ENCODE data around the gene ELAVL1.
A peak's percentile ranks its signal among the peaks of the same experiment; 100 is the strongest.
"Not testable (repeated sequence)": the region's sequence is repeated elsewhere in the genome, so short reads cannot be mapped to it uniquely, and the experiment has no call there.

Gene ELAVL1

DNA sequence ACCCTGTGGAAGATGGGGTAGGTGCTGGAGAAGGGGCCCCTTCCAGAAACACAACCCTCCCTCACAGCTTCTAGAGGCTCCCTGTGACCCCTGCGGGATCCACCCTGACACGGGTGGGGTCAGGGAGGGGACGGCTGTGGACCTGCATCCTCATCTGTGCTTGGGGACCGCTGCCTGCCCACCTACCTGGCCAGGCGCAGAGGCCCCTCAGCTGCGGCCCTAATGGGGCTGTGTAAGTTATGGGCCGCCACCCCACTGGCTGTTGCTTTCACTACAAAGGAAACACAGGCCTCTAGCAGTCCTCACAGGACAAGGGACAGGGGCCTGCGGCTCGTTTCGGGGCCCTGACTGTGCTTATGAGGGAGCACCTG is 72.5 kb downstream of the ELAVL1 start:
- DNase-seq: no peak

DNA sequence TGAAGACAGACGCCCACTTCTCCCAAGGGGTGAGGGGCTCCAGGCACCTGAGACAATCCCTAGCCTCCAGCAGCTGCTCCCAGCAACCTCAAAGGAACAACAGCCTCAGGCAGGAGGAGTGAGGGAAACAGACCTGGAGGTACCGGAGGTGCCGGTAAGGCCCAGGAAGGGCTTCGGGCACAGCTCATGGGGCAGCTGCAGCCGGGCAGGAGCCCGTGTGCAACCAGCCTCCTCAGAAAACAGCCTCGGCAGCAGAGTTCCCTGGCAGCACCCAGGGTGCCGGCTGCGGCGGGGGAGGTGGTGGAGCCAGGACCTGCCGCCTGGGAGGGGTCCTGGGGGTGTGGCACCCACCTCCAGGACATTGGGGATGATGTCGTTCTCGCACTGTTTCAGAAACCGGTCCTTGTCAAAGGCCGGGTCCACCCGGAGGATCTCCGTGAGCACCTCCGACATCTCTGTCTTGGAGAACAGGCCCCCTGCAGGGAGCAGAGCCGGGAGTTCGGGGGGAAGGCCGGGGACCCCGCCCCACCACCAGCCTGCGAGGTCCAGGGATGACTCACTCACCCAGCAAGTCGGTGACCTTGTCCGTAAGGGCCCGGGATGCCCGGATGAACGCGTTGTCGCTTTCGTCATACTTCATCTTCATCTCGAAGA is 73.0 kb downstream of the ELAVL1 start:
- DNase-seq: no peak

DNA sequence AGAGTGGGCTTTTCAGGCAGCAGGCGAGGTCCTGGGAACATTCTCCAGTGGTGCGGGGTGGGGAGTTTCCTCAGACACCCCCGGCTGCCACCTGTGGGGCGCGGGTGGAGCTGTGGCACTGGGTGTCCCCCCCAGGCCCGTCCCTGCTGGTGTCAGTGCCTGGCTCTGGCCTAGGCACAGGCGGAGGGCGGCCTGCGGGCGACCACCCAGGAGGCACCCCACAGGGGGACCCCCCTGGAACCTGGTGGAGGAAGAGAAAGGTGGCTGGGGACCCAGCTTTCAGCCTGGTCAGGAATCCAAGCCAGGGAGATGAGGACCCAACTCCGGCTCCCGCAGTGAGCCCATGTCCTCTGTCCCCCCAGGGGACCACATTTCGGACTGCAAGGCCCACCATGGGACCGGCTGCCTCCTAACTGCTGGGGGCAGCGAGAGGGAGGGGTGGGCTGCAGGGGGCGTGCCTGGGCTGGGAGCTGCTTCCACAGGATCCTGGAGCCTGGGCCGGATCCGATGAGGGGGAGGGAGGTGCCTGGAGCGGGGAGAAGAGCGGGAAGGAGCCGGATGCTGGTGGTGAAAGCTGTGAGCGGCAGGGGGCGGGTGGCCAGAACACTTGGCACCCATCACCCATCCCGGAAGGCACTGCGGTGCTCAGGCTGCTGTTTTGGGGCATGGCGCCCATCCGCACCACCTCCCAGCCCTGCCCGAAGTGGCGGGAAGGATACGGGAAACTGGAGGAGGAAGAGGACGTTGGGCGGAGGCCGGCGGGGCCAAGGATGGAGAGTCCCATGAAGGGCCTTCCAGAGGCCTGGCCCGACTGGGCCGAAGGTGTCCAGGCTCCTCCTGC is 74.0 kb downstream of the ELAVL1 start:
- no peak for DNase-seq

DNA sequence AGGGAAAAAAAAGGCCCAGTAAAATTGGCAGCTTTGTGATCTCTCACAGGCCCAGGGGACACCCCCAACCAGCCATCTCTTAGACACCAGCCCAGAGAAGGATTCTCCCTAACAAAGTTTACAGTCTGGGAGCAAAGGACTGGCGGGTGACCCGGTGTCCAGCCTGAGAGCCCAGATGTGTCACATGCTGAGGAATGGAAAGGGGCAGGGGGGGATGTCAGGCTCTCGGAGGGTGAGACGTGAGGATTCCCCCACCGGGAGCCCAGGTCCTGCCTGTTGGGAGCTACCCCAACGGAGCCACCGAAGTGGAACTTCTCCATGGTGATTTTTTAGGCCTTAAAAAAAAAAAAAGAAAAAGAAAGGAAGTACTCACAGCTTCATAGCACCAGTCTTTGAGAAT is 74.7 kb downstream of the ELAVL1 start:
- DNase-seq: no peak

DNA sequence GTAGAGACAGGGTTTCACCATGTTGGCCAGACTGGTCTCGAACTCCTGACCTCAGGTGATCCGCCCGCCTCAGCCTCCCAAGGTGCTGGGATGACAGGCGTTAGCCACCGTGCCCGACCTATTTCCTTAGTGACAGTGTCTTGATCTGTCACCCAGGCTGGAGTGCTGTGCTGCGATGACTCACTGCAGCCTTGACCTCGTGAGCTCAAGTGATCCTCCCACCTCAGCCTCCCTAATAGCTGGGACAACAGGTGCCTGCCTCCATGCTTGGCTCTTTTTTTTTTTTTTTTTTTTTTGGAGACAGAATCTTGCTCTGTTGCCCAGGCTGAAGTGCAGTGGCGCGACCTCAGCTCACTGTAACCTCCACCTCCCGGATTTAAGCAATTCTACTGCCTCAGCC is 75.4 kb downstream of the ELAVL1 start:
- not testable (repeated sequence) for DNase-seq

DNA sequence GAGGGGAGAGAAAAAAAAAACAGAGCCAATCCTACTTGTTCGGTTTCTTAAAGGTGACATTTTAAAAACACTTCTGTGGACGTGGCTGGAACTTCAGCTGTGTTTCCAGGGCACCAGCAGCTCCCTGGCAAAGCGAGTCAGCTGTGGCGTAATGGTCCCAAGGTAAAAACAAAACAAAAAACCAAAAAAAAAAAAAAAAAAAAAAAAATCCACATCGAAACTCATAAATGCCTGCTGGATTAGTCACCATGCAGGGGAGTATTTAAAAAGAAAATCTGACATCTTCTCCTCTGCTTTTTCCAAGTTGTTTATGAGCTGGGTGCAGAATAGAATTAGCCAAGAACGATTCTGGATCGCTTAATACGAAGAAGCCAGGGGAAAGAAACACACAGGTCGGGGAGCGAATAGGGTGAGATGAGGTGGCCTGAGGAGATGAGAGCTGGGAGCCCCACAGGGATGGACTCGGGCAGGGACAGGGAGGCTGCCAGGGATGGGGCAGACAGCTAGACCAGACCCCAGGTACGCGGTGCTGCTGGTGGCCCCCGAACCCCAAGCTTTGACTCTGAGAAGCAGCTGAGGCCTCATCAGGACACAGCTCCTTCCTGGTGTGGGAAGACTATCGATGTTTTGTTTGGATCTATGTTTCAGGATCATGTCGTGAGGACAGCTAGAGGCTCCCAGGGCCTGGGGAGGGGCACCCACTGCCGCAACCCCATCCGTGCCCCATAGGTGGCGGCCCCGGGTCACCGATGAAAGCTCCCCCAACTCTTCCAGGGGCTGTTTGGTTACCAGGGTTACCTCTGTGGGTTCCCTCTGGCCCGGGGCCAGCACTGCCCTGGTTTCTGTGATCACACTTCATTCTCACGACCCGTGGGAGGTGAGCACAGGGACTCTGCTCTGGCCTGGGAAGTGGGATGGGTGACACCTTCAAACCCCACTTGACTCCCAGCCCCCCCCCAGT is 76.4 kb downstream of the ELAVL1 start:
- DNase-seq: peak; percentile 71

DNA sequence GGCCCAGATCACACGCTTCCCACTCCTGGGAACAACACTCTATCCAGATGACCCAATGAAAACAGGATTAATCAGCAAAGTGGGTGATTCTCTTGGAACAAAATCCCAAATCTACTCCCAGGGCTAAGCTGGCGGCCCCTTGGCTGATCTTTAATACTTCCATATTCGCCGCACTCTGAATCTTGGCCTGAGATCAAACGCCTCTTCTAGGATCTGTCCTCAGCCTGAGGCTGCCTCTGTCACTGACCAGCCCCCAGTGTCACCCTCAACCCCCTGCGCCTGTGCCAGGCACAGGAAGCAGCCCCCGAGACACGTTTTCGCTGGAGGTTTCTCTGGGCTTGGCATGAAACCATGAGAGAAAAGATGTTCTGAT is 77.1 kb downstream of the ELAVL1 start:
- no peak for DNase-seq

DNA sequence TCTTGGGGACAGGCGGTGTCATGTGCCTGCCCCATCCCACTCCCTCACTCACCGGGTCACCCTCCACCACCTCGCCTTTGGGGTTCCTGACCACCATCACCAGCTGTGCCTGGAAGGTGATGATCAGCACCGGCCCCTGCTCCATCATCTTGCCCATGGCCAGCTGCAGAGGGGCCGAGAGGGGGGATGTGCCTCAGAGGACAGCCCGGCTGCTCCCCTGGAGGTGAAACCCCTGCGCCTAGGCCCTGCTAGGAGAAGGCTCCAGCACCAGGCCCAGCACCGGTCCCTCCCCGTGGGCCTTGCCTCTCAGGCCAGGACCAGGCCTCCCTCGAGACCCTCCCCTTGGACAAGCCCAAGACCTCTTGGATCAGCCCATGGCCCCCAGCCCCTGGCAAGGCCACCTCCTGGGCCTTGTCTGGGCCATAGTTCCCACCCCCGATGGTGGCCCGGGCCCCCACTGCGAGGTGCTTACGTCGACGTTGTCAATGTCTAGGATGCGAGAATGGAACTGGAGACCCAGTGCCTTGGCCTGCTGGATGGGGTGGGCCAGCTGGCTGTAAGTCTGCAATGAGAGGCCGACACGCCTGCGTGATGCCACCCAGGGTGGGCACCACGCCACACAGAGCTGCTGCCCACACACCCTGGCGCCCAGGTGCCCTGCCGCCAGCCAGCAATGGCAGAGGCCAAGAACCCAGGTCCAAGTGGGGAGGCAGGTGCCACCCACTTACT is 77.7 kb downstream of the ELAVL1 start:
- DNase-seq: no peak

DNA sequence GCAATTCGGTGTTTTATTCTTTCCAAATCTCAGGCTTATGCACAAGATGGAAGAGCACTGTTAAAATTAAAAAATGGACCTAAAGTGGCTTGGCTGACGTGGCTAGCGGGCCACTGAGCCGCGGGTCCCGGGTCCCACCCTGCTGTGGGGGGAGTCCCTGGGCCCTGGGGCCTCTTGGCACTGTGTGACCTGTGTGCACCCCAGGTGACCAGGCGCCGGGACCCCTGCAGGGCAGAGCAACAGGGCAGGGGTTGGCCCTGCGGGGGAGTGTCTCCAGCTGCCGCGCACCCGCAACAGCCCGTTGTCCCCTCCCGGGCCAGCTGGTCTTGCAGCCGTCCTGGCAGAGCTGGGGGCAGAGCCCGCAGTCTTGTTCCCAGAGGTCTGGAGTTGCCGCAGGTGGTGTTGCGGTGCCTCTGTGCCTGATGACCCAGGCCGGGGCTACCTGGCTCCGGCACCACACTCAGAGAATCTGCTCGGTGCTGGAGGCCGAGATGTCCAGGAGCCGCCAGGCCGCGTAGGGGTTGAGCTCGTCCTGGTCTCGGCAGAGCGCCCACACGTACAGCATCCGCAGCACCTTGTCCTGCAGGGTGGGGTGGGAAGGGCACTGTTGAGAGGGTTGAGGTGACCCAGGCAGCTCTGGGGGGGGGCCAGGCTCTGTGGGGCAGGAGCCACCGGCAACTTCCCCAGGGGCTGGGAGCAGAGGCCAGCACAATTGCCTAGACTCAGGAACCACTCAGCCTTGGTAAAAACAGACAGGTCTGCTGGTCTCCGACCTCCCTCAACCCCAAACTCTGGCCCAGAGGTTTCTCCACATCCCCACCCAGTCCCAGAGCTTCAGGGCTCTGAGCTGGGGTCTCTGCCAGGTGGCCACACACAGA is 78.5 kb downstream of the ELAVL1 start:
- no peak for DNase-seq

DNA sequence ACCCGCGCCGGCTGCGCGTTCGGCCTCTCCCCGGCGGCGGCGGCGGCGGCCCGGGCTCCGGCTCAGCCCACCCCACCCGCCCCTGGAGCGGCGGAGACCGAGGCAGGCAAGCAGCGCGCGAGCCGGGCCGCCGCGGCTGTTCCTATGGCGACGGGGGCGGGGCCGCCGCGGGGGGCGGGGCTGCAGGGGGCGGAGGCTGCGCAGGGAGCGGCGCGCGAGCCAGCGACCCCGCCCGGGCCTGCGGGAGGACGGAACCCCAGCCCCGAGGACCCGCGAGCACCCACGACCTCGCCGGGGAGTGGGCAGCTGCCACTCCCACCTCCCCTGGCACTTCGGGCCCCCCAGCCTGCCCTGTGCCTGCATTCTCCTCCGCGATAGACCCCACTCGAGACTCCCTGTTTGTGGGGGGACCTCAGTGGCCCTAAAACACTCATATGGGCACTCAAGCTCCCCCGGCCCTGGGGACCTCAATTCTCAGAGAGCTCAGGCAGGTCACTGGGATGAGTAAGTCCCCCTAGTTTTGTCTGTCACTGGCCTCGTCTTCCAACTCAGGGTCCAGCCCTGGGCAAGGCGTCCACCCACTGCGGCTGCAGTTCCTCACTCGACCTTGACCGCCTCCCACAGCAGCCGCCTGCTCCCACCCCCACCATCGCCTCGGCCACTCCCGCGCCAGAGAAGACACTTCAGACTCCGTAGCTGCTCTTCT is 79.3 kb downstream of the ELAVL1 start, which contains the start of gene CTXN1:
Gene CTXN1 (minus strand): TSS at position 115 of the 706 bp plus-strand sequence. CDS start 597 bp downstream, outside the sequence.
- peak; percentile 71 for DNase-seq

DNA sequence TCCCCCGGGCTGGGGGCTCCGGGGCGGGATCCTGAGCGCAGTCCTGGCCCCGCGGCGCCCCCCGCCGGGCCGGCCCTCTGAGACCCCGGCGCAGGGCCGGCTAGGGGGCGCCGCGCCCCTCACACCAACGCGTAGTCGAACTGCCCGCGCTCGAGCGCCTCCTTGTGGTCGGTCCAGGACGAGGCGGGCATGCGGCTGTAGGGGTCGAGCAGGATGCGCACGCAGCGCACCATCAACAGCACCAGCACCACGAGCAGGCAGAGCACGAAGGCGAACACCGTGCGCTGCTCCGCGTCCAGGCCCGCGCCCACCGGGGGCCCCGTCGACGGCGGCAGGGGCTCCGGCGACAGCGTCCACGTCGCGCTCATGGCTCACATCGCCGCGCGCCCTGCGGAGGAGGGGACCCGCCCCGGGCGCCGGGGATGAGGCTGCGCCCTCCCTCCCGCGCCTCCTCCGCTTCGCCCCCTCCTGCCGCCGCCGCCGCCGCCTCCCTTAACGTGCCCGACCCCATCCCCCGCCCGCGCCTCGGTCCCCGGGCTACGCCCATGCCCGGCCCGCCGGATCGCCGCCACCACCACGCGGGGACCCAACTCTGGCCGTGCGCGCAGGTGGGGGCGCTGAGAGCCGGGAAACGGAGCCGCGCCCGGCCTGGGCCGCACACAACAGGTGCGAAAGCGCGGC is 80.1 kb downstream of the ELAVL1 start:
- DNase-seq: peak; percentile 79

DNA sequence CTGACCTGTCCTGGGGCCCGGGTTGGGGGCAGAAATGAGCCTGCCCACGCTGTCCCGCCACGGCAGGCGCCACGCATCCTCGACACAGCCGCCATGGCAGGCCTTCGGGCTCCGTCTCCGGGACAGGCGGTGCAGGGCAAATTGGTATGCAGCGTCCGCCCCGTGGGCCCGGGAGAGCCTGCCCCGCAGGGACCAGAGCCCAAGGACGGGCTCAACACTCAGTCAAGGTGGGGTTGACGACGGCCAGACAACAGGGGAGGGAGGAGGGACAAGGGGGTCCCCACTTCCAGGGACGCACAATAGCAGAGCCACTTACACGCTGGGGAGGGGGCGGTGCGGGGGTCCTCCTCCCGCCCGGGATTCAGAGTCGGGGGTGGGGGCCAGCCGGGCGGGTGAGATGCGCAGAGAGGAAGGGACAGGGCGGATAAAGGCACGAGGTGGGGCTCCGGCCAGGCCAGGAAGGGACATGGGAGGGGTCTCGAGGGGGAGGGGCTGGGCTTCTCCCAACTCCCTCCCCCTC is 80.7 kb downstream of the ELAVL1 start:
- no peak for DNase-seq

DNA sequence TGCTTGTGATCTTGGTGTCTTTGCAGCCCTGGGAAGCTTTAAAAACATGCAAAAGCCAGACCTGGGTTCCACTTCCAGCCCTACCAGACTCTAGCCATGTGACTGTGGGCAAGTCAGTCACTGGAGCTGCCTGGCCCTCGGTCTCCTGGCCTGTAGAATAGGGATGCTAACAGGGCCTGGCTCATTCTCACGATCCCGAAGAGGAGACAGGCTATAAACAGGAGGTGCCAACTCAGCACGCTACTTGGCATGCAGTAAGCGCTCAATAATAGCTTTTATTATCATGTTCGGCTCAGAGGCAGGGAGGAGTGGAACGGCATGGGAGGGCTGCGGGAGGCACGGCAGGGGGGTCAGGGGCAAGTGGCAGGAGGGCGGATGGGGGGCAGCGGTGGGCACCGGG is 81.2 kb downstream of the ELAVL1 start:
- no peak for DNase-seq

DNA sequence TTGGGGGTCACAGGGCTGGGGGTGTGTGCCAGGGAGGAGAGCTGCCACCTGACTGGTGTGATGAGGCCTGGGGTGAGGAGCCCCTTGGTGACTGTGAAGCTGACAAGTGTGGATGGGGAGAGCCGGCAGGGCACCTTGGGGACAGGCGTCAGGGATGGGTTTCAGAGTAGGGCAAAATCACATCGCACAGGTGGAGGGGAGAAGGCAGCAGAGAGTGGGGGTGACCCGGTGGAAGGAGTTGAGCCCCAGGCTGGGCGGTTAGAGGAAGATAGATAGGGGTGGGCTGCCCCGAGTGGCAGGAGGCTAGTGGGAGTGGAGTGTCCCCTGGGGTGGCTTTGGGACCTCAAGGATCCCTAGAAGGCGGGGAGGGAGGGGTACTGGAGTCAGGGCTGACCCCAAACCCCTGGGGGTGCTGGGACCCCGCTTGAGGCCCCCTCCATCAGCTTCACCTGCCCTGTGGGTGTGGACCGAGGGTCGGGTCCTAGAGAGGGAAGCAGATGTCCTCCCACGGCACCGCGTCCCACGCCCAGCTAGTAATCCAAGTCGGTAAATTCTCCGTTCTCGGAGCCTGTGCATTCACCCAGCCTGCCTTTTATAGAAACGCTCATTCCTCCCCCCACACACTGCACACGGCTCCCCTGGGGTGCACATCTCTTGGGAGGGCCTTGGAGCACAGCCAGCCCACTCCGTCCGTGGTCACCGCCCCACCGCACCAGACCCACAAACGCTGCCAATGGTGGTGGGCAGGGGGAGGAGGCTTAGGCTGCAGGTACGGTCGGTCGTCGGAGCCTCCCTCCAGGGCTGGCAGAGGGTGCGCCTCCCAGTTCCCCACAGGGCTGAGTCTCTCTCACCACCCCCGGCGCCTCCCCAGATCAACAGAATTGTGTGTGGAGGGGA is 81.9 kb downstream of the ELAVL1 start:
- DNase-seq: no peak

DNA sequence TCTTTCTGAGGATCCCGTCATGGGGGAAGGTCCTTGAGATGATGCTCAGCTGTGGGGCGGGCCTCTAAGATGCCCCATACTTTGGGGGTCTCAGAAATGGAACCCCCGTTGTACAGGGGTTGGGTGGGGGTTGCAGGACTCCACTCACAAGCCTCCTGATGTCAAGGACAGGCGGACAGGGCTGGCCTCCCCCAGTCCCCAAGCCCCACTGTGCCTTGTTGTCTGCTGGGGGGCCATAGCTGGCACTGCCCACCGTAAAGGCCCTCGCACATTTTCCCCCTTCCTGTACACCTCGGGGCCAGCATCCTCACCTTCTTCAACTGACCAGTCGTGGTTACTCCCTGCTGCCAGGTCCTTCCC is 82.6 kb downstream of the ELAVL1 start:
- no peak for DNase-seq

DNA sequence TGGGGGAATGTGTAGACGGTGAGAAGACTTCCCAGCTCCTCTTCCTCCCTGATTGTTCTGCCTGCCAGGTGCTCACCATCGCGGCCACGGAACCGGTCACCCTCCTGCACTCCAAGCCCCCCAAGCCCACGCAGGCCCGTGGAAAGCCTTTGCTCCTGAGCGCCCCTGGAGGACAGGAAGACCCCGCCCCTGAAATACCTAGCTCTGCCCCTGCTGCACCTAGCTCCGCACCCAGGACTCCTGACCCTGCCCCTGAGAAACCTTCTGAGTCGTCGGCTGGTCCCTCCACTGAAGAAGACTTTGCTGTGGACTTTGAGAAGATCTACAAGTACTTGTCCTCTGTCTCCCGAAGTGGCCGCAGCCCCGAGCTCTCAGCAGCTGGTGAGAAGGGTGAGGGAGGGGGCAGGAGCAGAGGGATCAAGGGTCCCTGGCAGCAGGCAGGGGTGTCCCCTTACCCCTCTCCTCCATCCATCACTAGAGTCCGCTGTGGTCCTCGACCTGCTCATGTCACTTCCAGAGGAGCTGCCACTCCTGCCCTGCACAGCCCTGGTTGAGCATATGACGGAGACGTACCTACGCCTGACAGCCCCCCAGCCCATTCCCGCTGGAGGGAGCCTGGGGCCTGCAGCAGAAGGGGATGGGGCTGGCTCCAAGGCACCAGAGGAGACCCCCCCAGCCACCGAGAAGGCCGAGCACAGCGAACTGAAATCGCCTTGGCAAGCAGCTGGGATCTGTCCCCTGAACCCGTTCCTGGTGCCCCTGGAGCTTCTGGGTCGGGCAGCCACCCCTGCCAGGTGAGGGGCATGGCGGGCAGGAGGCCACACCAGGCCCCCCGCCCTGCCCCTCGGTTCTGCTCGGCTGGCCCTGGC is 83.2 kb downstream of the ELAVL1 start:
- no peak for DNase-seq

DNA sequence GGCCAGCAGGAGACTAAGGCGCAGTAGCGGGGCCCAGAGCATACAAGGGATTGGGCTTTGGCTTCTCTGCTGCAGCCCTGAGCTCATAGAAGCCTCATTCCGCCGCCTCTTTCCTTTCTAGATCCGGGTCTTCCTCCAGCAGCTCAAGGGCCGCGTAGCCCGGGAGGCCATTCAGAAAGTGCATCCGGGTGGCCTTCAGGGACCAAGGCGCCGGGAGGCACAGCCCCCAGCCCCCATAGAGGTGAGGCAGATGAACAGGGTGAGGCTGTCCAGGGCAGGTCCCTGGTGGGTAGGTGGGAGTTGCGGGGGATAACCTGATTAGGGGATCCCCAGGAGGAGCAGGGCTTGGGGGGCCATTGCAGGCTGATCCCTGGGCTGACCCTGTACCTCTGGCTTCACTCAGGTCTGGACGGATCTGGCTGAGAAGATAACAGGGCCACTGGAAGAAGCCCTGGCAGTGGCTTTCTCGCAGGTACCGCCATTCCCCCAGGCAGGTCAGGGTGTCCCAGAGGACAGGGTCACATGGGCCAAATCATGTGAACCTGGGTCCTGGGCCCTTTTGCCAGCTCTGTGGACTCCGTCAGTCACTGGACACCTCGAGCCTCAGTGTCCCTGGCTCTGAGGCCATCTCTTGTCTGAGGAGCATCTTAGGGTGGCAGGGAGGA is 84.0 kb downstream of the ELAVL1 start:
- no peak for DNase-seq

Measured in CD4-positive, alpha-beta T cell treated with Interferon gamma for 1 hour (primary cell).